Measurements from ENCODE around the gene RXRA.

DNA sequence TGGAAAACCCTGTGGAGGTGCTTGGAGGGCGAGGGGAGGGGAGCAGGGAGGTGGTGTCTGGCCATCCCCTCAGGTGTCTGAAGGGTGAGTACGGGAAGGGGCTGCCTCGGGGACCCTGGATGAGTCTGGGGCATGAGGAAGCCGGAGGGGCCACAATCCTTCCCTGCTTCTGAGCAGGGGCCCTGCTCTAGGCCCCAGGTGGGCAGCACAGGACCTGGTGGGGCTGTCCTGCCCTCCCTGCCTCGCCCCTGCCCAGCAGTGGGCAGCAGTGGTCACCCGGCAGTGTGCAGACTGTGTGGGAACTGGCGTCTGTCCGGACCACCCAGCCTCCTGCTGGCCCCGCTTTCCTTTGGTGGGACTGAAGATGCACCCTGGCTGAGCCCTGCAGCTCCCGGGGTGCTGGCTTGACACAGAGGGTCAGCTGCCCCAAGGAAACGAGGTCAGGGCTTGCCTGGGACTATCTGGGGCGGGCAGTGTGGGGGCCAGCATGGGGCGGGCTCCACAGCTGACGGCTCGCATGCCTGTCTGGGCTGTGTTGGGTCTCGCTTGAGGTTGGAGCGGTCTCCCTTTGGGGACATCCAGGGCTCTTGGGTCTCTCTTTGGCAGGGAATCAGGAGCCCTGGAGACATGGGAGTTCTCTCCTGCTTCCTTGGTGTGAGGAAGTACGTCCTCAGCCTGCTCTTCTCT is 26.1 kb downstream of the RXRA start:
- TF ChIP-seq, protein P1, sequence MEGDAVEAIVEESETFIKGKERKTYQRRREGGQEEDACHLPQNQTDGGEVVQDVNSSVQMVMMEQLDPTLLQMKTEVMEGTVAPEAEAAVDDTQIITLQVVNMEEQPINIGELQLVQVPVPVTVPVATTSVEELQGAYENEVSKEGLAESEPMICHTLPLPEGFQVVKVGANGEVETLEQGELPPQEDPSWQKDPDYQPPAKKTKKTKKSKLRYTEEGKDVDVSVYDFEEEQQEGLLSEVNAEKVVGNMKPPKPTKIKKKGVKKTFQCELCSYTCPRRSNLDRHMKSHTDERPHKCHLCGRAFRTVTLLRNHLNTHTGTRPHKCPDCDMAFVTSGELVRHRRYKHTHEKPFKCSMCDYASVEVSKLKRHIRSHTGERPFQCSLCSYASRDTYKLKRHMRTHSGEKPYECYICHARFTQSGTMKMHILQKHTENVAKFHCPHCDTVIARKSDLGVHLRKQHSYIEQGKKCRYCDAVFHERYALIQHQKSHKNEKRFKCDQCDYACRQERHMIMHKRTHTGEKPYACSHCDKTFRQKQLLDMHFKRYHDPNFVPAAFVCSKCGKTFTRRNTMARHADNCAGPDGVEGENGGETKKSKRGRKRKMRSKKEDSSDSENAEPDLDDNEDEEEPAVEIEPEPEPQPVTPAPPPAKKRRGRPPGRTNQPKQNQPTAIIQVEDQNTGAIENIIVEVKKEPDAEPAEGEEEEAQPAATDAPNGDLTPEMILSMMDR (IDR thresholded peaks at IDR 0.05; ENCODE audit: insufficient read depth, low read length, poor library complexity, severe bottlenecking), result no peak
- no peak for TF ChIP-seq EZH2phosphoT487 (conservative IDR thresholded peaks at IDR 0.05; ENCODE audit: low read length)

Data from SU-DHL-6 (cell line).